GM12878 (cell line): Measurements from ENCODE around the gene BICC1. TPM values are rescaled to one million over a fixed set of nuclear protein-coding genes. Genes with fewer than 3 reads are reported as not detected.

Experiments used
- ATAC-seq: fragments of 200-7000 bp; cut with Tn5 transposase; 3 replicates; pipeline ENCODE4 v1.9.1; 2020; ENCODE audit warnings: mild to moderate bottlenecking, moderate library complexity
- BruUV-seq: library from RNA; stranded (reverse); fragments of 400-500 nt; replicated peaks from 2 replicates; lab custom pipeline; 2021; lab: Mats Ljungman, UMichigan
- CTCF ChIA-PET: fragments of 300-600 bp; sonication (Branson Sonifier 250); formaldehyde crosslinking; extraction: SDS; loops from one replicate; lab custom pipeline; 2021; ENCODE audit warnings: inconsistent platforms; lab: Yijun Ruan, JAX
- POLR2A ChIA-PET: fragments of 350-600 bp; formaldehyde crosslinking; extraction: SDS; loops from one replicate; lab custom pipeline; 2021; ENCODE audit warnings: inconsistent platforms; lab: Charles Lee
- RAD21 ChIA-PET: fragments of 300-600 bp; sonication (Branson Sonifier 250); formaldehyde crosslinking; loops from one replicate; lab custom pipeline; 2023; ENCODE audit warnings: antibody characterized with exemption; ENCODE audit not compliant: unreplicated experiment; lab: Charles Lee
- SMC1A ChIA-PET: fragments of 300-600 bp; sonication (Branson Sonifier 250); formaldehyde crosslinking; loops from one replicate; lab custom pipeline; 2023; ENCODE audit not compliant: unreplicated experiment, uncharacterized antibody; lab: Charles Lee
- DNase-seq: peaks from one replicate; pipeline ENCODE4 v3.0.0-alpha.2; 2011; ENCODE audit warnings: low read depth, low spot score
- FAIRE-seq: peaks from 3 replicates; lab custom pipeline; 2011; peaks lifted over from hg19 to GRCh38; lab: Jason Lieb, UNC
- H2AFZ ChIP-seq: 2 replicates; pipeline ENCODE4 v1.6.0; 2011; ENCODE audit warnings: low read depth, low read length, control low read depth; ENCODE audit not compliant: control insufficient read depth
- H3K27ac ChIP-seq: 2 replicates; pipeline ENCODE4 v1.5.1; 2011; ENCODE audit warnings: control low read depth; ENCODE audit not compliant: control insufficient read depth, insufficient read depth
- H3K27me3 ChIP-seq, 2 experiments: replicated peaks in 1 of 2; 2 replicates each; pipeline versions ENCODE4 v1.6.0 to v1.6.1; 2011; ENCODE audit warnings: low read length in 1 of 2; ENCODE audit not compliant: control insufficient read depth in 2 of 2, insufficient read depth in 2 of 2
- H3K36me3 ChIP-seq, 2 experiments: 2 replicates each; pipeline ENCODE4 v1.5.1; 2011; ENCODE audit warnings: low read length in 1 of 2; ENCODE audit not compliant: control insufficient read depth in 2 of 2, insufficient read depth in 2 of 2
- H3K4me1 ChIP-seq: 2 replicates; pipeline ENCODE4 v1.6.1; 2011; ENCODE audit warnings: mild to moderate bottlenecking, low read length, moderate library complexity, mixed read lengths; ENCODE audit not compliant: control insufficient read depth, insufficient read depth
- H3K4me2 ChIP-seq: 2 replicates; pipeline ENCODE4 v1.6.0; 2011; ENCODE audit warnings: control low read depth; ENCODE audit not compliant: control insufficient read depth, insufficient read depth
- H3K4me3 ChIP-seq: fragments of 200-600 bp; sonication (generic); 2 replicates; pipeline ENCODE4 v1.5.1; 2016
- H3K79me2 ChIP-seq: 2 replicates; pipeline ENCODE4 v1.6.0; 2011; ENCODE audit warnings: low read length; ENCODE audit not compliant: control insufficient read depth, insufficient read depth
- H3K9ac ChIP-seq: 2 replicates; pipeline ENCODE4 v1.8.0; 2011; ENCODE audit warnings: low read length, control low read depth, mixed read lengths; ENCODE audit not compliant: control insufficient read depth, insufficient read depth
- H3K9me3 ChIP-seq: replicated peaks from 3 replicates; pipeline ENCODE4 v1.5.1; 2011; ENCODE audit warnings: mild to moderate bottlenecking, low read length; ENCODE audit not compliant: control insufficient read depth, insufficient read depth
- H4K20me1 ChIP-seq: 2 replicates; pipeline ENCODE4 v1.6.0; 2011; ENCODE audit not compliant: control insufficient read depth, insufficient read depth
- BCL11A ChIP-seq: IDR thresholded peaks from 2 replicates; pipeline ENCODE4 v1.6.1; 2011; ENCODE audit warnings: low read depth, low read length
- CEBPB ChIP-seq, 2 experiments: fragments of 150-350 bp in 1 of 2; IDR thresholded peaks; 2 replicates each; pipeline ENCODE4 v1.6.1; 2012 to 2014; ENCODE audit warnings: low read depth in 2 of 2, low read length in 2 of 2, borderline replicate concordance in 1 of 2, inconsistent platforms in 1 of 2
- MXI1 ChIP-seq: fragments of 150-350 bp; IDR thresholded peaks from 2 replicates; pipeline ENCODE4 v1.6.1; 2011; ENCODE audit warnings: low read depth, mild to moderate bottlenecking, inconsistent platforms, low read length, improper control_type of control experiment
- NFIC ChIP-seq: IDR thresholded peaks from 2 replicates; pipeline ENCODE4 v1.6.1; 2012; ENCODE audit warnings: low read depth, mild to moderate bottlenecking, inconsistent platforms, low read length, moderate library complexity
- NFYA ChIP-seq: IDR thresholded peaks from 2 replicates; pipeline ENCODE4 v1.6.1; 2011; ENCODE audit warnings: low read depth, mild to moderate bottlenecking, low read length, improper control_type of control experiment, borderline replicate concordance
- SIN3A ChIP-seq: IDR thresholded peaks from 2 replicates; pipeline ENCODE4 v1.6.1; 2012; ENCODE audit warnings: low read depth, low read length, improper control_type of control experiment
- SMARCA5 ChIP-seq: fragments of 450-650 bp; IDR thresholded peaks from 2 replicates; pipeline ENCODE4 v1.6.1; 2017; ENCODE audit warnings: mild to moderate bottlenecking
- SRF ChIP-seq, 2 experiments: IDR thresholded peaks; 2 replicates each; pipeline ENCODE4 v1.6.1; 2011; ENCODE audit warnings: low read depth in 2 of 2, low read length in 2 of 2, mild to moderate bottlenecking in 1 of 2, moderate library complexity in 1 of 2
- TCF12 ChIP-seq: IDR thresholded peaks from 2 replicates; pipeline ENCODE4 v1.6.1; 2011; ENCODE audit warnings: low read depth, mild to moderate bottlenecking, low read length
- ZNF274 ChIP-seq: IDR thresholded peaks from one replicate; pipeline ENCODE4 v1.8.0; 2011; ENCODE audit not compliant: insufficient read length, insufficient read depth
- WGBS: methylation state at CpG from one replicate; pipeline ENCODE4 v1.1.6; 2016; ENCODE audit warnings: low lambda C conversion rate; ENCODE audit not compliant: insufficient replicate concordance, insufficient coverage; ENCODE audit errors: missing lambda C conversion rate; 5-methylcytosine and 5-hydroxymethylcytosine counted together
- in situ Hi-C: fragments of 300-500 bp; cut with MboI; formaldehyde crosslinking; loops from 9 replicates; pipeline ENCODE4 v1.14.3; 2018; ENCODE audit warnings: mixed read lengths
- intact Hi-C: fragments of 100-400 bp; cut with micrococcal nuclease; formaldehyde crosslinking; loops from one replicate; pipeline ENCODE4 v1.14.2; 2022; ENCODE audit not compliant: unreplicated experiment
- polyA plus RNA-seq, 11 experiments: library from polyadenylated mRNA; depleted of rRNA in 4 of 11; unstranded in 6 of 11; stranded (reverse) in 5 of 11; fragments of >200 nt; fragmentation: Nextera tagmentation in 4 of 11; fragmentation: Illumina TruSeq in 1 of 11; extraction: Ambion mirVana in 4 of 11; extraction: Trizol in 1 of 11; gene quantifications; 1 replicate in 1 of 11; 2 replicates in 10 of 11; pipeline versions ENCODE4 v1.2.1 to v1.2.3, GENCODE V29; 2011 to 2016; ENCODE audit warnings: inconsistent platforms in 2 of 11, missing spikeins in 2 of 11, low read depth in 1 of 11
- total RNA-seq, 4 experiments: library from RNA; depleted of rRNA in 3 of 4; stranded (reverse); fragments of >200 nt in 3 of 4; fragmentation: Illumina TruSeq in 1 of 4; extraction: Trizol in 1 of 4; gene quantifications; 2 replicates each; pipeline versions ENCODE4 v1.2.1 to v1.2.3, GENCODE V29; 2013 to 2021
- TF ChIP-seq, protein P1 (sequence below): fragments of 450-650 bp; IDR thresholded peaks from 2 replicates; pipeline ENCODE4 v1.6.1; 2017; ENCODE audit warnings: mild to moderate bottlenecking, moderate library complexity
- TF ChIP-seq, protein P2 (sequence below): fragments of 450-650 bp; IDR thresholded peaks from 2 replicates; pipeline ENCODE4 v1.6.1; 2018; ENCODE audit warnings: borderline replicate concordance, mild to moderate bottlenecking; ENCODE audit not compliant: partially characterized antibody

BICC1 gene
- total and polyA plus RNA-seq, 10 of the 15 experiments (the other 5 are each of a cell fraction or from before 2014, with no cell fraction given), result 0.01 to 0.10 (median 0.04) TPM; not detected in 5

DNA sequence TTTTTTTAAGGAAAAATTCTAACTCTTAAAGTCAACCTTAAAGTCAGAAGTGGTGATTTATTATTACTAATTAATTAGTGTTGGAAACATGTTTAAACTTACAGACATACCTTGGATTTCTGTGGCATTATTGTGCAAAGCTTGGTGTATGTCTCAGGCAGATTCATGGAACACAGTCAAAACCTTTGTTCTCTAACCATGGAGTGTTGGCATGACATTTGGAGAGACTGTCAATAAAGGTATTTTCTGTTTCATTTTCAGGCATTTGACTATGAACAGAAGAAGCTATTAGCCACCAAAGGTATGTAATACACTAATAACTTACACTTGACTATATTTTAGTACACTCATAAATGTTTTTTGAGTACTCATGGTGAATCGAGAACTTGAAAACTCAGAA is 293.7 kb downstream of the BICC1 start:
- Histone ChIP-seq H3K36me3 (no peaks in the 10 kb centered on the region), H3K79me2 (no peaks in the 10 kb centered on the region), H3K4me2 (no peak overlapping the region), H3K27me3 (no peaks in the 10 kb centered on the region; a peak in 2 of 4 replicates), H3K27ac (no peak overlapping the region), H3K9ac (no peak overlapping the region), H3K4me1 (no peaks in the 10 kb centered on the region), H3K9me3 (no peaks in the 10 kb centered on the region), H2AFZ (no peak overlapping the region), H4K20me1 (no peaks in the 10 kb centered on the region), H3K4me3 (no peak overlapping the region)
- WGBS, result 33% methylated on average over 1 of the region's 1 CpG
- RAD21 ChIA-PET, result no interaction called here
- SMC1A ChIA-PET, result interaction anchor here (0.9 kb wide), 1 partner anchor 816 kb away, joined by 3 read pairs; no protein-coding TSS in a partner anchor
- DNase-seq (no peak), ATAC-seq (no peak), FAIRE-seq (no peak)
- in situ Hi-C loops, result no loop called here
- TF ChIP-seq SMARCA5 (no peak), SIN3A (no peak), CEBPB (IDR thresholded peaks at IDR 0.05; ENCODE audit: borderline replicate concordance in 1 of 2, low read depth in 2 of 2, low read length in 2 of 2) (no peak), TCF12 (no peak), BCL11A (no peak), ZNF274 (no peak), MXI1 (no peak), NFYA (no peak), SRF (IDR thresholded peaks at IDR 0.05; ENCODE audit: low read depth in 2 of 2, low read length in 2 of 2) (no peak), NFIC (no peak)
- TF ChIP-seq, protein P1, sequence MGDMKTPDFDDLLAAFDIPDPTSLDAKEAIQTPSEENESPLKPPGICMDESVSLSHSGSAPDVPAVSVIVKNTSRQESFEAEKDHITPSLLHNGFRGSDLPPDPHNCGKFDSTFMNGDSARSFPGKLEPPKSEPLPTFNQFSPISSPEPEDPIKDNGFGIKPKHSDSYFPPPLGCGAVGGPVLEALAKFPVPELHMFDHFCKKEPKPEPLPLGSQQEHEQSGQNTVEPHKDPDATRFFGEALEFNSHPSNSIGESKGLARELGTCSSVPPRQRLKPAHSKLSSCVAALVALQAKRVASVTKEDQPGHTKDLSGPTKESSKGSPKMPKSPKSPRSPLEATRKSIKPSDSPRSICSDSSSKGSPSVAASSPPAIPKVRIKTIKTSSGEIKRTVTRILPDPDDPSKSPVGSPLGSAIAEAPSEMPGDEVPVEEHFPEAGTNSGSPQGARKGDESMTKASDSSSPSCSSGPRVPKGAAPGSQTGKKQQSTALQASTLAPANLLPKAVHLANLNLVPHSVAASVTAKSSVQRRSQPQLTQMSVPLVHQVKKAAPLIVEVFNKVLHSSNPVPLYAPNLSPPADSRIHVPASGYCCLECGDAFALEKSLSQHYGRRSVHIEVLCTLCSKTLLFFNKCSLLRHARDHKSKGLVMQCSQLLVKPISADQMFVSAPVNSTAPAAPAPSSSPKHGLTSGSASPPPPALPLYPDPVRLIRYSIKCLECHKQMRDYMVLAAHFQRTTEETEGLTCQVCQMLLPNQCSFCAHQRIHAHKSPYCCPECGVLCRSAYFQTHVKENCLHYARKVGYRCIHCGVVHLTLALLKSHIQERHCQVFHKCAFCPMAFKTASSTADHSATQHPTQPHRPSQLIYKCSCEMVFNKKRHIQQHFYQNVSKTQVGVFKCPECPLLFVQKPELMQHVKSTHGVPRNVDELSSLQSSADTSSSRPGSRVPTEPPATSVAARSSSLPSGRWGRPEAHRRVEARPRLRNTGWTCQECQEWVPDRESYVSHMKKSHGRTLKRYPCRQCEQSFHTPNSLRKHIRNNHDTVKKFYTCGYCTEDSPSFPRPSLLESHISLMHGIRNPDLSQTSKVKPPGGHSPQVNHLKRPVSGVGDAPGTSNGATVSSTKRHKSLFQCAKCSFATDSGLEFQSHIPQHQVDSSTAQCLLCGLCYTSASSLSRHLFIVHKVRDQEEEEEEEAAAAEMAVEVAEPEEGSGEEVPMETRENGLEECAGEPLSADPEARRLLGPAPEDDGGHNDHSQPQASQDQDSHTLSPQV, result no peak
- TF ChIP-seq, protein P2, sequence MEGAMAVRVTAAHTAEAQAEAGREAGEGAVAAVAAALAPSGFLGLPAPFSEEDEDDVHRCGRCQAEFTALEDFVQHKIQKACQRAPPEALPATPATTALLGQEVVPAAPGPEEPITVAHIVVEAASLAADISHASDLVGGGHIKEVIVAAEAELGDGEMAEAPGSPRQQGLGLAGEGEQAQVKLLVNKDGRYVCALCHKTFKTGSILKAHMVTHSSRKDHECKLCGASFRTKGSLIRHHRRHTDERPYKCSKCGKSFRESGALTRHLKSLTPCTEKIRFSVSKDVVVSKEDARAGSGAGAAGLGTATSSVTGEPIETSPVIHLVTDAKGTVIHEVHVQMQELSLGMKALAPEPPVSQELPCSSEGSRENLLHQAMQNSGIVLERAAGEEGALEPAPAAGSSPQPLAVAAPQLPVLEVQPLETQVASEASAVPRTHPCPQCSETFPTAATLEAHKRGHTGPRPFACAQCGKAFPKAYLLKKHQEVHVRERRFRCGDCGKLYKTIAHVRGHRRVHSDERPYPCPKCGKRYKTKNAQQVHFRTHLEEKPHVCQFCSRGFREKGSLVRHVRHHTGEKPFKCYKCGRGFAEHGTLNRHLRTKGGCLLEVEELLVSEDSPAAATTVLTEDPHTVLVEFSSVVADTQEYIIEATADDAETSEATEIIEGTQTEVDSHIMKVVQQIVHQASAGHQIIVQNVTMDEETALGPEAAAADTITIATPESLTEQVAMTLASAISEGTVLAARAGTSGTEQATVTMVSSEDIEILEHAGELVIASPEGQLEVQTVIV, result no peak
- BruUV-seq, result no TSS peak
- intact Hi-C loops, result no loop called here
- CTCF ChIA-PET, result no interaction called here
- POLR2A ChIA-PET, result no interaction called here
